Dendritic cell treated with granulocyte-macrophage colony-stimulating factor and Interleukin-4, amounts not matched to agents 40 ng/mL and 50 ng/mL, for 4 days (primary cell): Measurements from ENCODE around the gene CBFA2T3.
"Not testable (repeated sequence)": the region's sequence is repeated elsewhere in the genome, so short reads cannot be mapped to it uniquely, and the experiment has no call there.

Experiments
- H3K27ac Mint-ChIP-seq: one replicate; pipeline ENCODE4 v1.8.0; 2022; ENCODE audit warnings: mild to moderate bottlenecking, mixed read lengths
- H3K27me3 Mint-ChIP-seq: one replicate; pipeline ENCODE4 v1.8.0; 2022; ENCODE audit warnings: mild to moderate bottlenecking, mixed read lengths
- H3K36me3 Mint-ChIP-seq: one replicate; pipeline ENCODE4 v1.8.0; 2022; ENCODE audit warnings: low read depth, mixed read lengths
- H3K4me1 Mint-ChIP-seq: one replicate; pipeline ENCODE4 v1.8.0; 2022; ENCODE audit warnings: low read depth, mixed read lengths
- H3K4me3 Mint-ChIP-seq: one replicate; pipeline ENCODE4 v1.8.0; 2022; ENCODE audit warnings: mild to moderate bottlenecking, moderate library complexity, mixed read lengths
- H3K9me3 Mint-ChIP-seq: one replicate; pipeline ENCODE4 v1.8.0; 2022; ENCODE audit warnings: mixed read lengths
- intact Hi-C: fragments of 100-400 bp; cut with micrococcal nuclease; formaldehyde crosslinking; loops from one replicate; pipeline ENCODE4 v1.15.0; 2022

CBFA2T3 gene

GRCh38 chr16:89006036-89006752 is 29.2 kb upstream of the CBFA2T3 start:
- H3K9me3 Mint-ChIP-seq = peaks cover 4% of the 10 kb centered on the region

GRCh38 chr16:89005201-89006035 is 28.4 kb upstream of the CBFA2T3 start:
- peaks cover 11% of the 10 kb centered on the region for H3K9me3 Mint-ChIP-seq
- intact Hi-C loops = no loop called here
- peaks cover 76% of the 10 kb centered on the region for H3K27me3 Mint-ChIP-seq
- peaks cover 18% of the 10 kb centered on the region for H3K4me1 Mint-ChIP-seq
- no peaks in the 10 kb centered on the region for H3K36me3 Mint-ChIP-seq
- H3K27ac Mint-ChIP-seq = no peak overlapping the region
- H3K4me3 Mint-ChIP-seq = no peak overlapping the region

More at GRCh38 chr16:89006036-89006752, 29.2 kb upstream of the CBFA2T3 start:
- H3K27me3 Mint-ChIP-seq = peaks cover 70% of the 10 kb centered on the region
- no peak overlapping the region for H3K4me3 Mint-ChIP-seq
- H3K36me3 Mint-ChIP-seq = no peaks in the 10 kb centered on the region
- no peak overlapping the region for H3K27ac Mint-ChIP-seq
- peaks cover 18% of the 10 kb centered on the region for H3K4me1 Mint-ChIP-seq
- intact Hi-C loops = no loop called here

- no peak overlapping the region for H3K27ac Mint-ChIP-seq
- intact Hi-C loops = no loop called here
- peaks cover 73% of the 10 kb centered on the region for H3K27me3 Mint-ChIP-seq
These were observed 27.3 kb upstream of the CBFA2T3 start for GRCh38 chr16:89004209-89004831.

GRCh38 chr16:89003831-89004208 is 26.8 kb upstream of the CBFA2T3 start:
- no peaks in the 10 kb centered on the region for H3K36me3 Mint-ChIP-seq
- H3K9me3 Mint-ChIP-seq = peaks cover 25% of the 10 kb centered on the region
- intact Hi-C loops = no loop called here
- no peak overlapping the region for H3K27ac Mint-ChIP-seq
- peaks cover 77% of the 10 kb centered on the region for H3K27me3 Mint-ChIP-seq
- H3K4me3 Mint-ChIP-seq = no peak overlapping the region
- H3K4me1 Mint-ChIP-seq = peaks cover 18% of the 10 kb centered on the region

More at GRCh38 chr16:89004209-89004831, 27.3 kb upstream of the CBFA2T3 start:
- Mint-ChIP-seq H3K4me3 (no peak overlapping the region), H3K36me3 (no peaks in the 10 kb centered on the region), H3K9me3 (peaks cover 20% of the 10 kb centered on the region), H3K4me1 (peaks cover 18% of the 10 kb centered on the region)

- Mint-ChIP-seq H3K4me1 (peaks cover 18% of the 10 kb centered on the region), H3K9me3 (peaks cover 30% of the 10 kb centered on the region), H3K27me3 (peaks cover 79% of the 10 kb centered on the region), H3K36me3 (no peaks in the 10 kb centered on the region), H3K27ac (no peak overlapping the region), H3K4me3 (no peak overlapping the region)
- intact Hi-C loops = no loop called here
These were observed 26.1 kb upstream of the CBFA2T3 start for GRCh38 chr16:89002851-89003830.

DNA sequence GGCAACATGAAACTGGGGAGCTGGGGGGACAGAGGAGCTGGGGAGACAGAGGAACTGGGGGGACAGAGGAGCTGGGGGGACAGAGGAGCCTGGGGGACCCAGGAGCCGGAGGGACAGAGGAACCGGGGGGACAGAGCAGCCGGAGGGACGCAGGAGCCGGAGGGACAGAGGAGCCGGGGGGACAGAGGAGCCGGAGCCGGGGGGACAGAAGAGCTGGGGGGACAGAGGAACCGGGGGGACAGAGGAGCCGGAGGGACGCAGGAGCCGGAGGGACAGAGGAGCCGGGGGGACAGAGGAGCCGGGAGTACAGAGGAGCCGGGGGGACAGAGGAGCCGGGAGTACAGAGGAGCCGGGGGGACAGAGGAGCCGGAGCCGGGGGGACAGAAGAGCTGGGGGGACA is 25.1 kb upstream of the CBFA2T3 start:
- H3K4me3 Mint-ChIP-seq, H3K27ac Mint-ChIP-seq, intact Hi-C loops, H3K36me3 Mint-ChIP-seq: not testable (repeated sequence)
- peaks cover 40% of the 10 kb centered on the region for H3K9me3 Mint-ChIP-seq
- peaks cover 75% of the 10 kb centered on the region for H3K27me3 Mint-ChIP-seq
- H3K4me1 Mint-ChIP-seq = peaks cover 18% of the 10 kb centered on the region

DNA sequence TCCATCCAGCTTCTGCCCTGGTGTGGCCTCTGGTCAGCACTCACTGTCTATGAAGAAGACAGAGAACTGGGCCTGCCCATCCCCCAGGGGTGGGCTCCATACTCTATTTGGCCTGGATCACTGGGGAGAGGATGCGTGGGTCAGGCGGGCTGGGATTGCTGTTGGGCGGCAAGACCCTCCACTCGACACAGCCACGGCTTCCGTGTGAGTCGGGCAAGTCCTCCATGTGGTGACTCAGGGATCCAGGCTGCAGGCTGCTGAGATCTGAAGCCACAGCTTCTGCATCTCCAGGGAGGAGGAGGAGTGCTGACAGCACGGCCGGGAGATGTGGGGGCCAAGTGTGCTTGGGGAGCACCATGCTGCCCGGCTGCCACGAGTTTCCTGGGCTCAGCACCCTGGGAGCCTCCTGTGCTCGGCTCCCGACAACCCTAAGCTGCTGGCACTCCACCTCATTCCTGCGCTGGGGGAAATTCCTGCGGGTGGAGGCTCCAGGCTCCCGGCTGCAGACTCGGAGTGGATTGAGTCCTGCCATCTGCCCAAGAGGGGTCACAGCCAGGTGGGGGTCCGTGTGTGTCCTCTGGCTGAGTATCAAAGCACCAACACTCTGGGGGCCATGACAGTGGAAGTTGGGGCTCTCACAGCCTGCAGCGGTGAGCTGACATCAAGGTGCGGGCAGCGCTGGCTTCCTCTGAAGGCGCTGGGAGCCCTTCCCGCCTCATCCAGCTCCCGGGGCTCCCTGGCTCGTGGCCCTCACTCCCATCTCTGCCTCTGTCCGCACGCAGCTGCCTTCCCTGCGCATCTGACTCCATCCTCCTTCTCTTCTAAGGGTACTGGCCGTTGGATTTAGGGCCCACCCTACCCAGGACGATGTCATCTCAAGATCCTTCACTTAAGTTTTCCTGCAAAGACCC is 24.4 kb upstream of the CBFA2T3 start:
- Mint-ChIP-seq H3K27ac (no peak overlapping the region), H3K9me3 (peaks cover 44% of the 10 kb centered on the region), H3K4me1 (peaks cover 18% of the 10 kb centered on the region), H3K36me3 (peaks cover 5% of the 10 kb centered on the region), H3K27me3 (peaks cover 74% of the 10 kb centered on the region), H3K4me3 (no peak overlapping the region)
- intact Hi-C loops = no loop called here

DNA sequence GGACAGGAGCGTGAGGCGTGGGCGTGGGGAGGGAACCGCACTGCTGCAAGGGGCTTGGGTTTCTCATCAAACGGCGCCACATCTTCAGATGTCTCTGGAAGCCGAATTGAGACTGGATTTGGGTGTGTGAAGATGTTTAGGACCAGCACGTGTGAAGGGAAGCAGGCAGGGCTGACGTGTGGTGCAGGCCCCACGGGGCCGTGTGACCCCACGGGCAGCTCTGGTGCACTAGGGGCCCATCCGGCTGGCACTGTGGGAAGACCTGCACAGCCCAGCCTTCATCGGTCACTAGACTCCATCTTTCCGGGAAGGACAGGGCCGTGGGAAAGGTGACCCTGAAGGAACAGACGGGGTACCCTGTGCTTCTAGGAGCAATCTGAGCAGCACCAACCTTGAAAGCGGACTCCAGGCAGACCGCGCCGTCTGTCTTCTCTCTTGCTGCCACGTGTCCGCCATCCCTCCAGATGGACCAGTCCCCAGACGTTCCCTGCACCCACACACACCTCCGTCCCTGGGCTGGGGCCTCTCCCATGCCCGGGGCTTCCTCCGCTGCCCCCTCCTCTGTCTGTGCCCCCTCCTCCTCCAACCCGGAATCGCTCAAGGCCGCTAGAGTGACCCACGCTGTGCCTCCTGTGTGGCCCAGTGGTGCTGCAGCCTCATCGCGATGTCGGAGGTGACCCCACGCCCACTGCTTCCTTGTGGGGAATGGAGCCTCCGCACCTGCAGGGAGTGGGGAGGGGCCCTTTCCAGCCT is 23.4 kb upstream of the CBFA2T3 start:
- no peak overlapping the region for H3K27ac Mint-ChIP-seq
- H3K4me3 Mint-ChIP-seq = no peak overlapping the region
- H3K36me3 Mint-ChIP-seq = peaks cover 5% of the 10 kb centered on the region
- peaks cover 44% of the 10 kb centered on the region for H3K9me3 Mint-ChIP-seq
- H3K4me1 Mint-ChIP-seq = peaks cover 18% of the 10 kb centered on the region
- intact Hi-C loops = no loop called here
- H3K27me3 Mint-ChIP-seq = peaks cover 67% of the 10 kb centered on the region

DNA sequence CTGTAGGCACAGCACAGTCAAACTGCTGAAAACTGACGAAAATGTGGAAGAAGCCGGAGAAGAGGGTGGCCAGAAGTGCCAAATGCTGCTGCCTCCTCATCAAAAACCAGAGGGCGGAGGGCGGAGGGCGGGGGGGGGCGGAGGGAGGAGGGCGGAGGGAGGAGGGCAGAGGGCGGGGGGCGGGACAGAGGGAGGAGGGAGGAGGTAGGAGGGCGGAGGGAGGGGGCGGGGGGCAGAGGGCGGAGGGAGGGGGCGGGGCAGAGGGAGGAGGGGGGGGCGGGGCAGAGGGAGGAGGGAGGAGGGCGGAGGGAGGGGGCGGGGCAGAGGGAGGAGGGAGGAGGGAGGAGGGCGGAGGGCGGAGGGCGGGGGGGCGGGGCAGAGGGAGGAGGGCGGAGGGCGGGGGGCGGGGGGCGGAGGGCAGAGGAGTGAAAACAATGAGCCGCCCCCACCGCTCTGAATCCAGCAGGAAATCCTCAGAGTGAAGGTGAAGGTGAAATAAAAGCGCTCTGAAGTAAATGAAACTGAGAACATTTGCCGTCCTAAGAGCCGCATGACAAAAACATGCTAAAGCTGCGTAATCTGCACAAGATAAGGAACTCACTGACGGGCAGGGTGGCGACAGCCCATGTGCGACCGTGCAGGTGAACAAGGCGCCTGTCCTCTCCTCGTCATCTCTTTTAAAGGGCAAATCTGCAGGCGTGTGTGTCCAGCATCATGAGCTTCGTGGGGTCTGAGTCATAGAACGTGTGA is 22.6 kb upstream of the CBFA2T3 start:
- H3K9me3 Mint-ChIP-seq = peaks cover 44% of the 10 kb centered on the region
- H3K27me3 Mint-ChIP-seq = peaks cover 67% of the 10 kb centered on the region
- no peak overlapping the region for H3K27ac Mint-ChIP-seq
- H3K4me1 Mint-ChIP-seq = peaks cover 15% of the 10 kb centered on the region
- peaks cover 5% of the 10 kb centered on the region for H3K36me3 Mint-ChIP-seq
- no peak overlapping the region for H3K4me3 Mint-ChIP-seq
- intact Hi-C loops = no loop called here

DNA sequence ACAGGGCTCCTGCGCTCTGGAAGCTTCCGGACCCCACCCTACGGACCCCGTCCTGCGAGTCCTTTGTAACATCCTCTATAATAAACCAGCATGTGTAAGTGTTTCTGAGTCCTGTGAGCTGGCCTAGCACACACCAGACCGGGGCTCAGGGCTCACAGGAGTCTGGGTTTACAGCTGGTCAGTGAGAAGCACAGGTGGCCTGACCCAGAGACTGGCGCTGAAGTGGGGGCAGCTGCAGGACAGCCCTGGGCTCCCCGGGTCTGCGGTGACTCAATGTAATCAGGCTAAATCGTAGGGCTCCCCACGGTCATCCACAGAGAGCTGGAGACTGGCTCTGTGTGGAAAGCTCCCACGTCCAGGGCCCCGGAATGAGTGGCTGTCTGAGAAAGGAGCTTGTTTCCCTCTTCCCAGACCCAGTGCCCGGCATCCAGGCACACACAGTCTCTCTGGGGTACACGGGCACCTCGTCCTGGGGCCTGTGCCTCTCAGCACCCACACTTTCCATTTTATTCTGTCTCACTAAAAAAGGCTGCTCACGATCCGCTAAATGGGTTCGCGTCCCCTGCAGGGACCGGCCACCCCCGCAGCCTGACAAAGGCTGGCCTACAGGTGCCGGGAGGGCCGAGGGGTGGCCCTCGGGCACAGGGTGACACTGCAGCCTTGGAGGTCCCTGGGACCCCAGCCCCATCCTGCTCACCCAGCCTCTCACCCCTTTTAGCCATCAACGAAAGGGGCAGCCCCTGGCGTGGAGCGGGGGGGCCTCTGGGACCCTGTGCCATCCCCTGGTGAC is 18.9 kb upstream of the CBFA2T3 start:
- Mint-ChIP-seq H3K4me3 (no peak overlapping the region), H3K36me3 (peaks cover 5% of the 10 kb centered on the region), H3K27me3 (peaks cover 55% of the 10 kb centered on the region), H3K4me1 (peaks cover 8% of the 10 kb centered on the region), H3K9me3 (peaks cover 38% of the 10 kb centered on the region), H3K27ac (no peak overlapping the region)
- intact Hi-C loops = no loop called here

GRCh38 chr16:88995194-88995593 is 18.2 kb upstream of the CBFA2T3 start:
- H3K27ac Mint-ChIP-seq = no peak overlapping the region
- H3K4me3 Mint-ChIP-seq = no peak overlapping the region
- peaks cover 53% of the 10 kb centered on the region for H3K27me3 Mint-ChIP-seq
- peaks cover 5% of the 10 kb centered on the region for H3K36me3 Mint-ChIP-seq
- peaks cover 30% of the 10 kb centered on the region for H3K9me3 Mint-ChIP-seq
- peaks cover 8% of the 10 kb centered on the region for H3K4me1 Mint-ChIP-seq
- intact Hi-C loops = no loop called here
